K562 (cell line): ENCODE measurements around the gene FGR. TPM values are rescaled to one million over a fixed set of nuclear protein-coding genes. Genes with fewer than 3 reads are reported as not detected.
A peak's percentile ranks its signal among the peaks of the same experiment; 100 is the strongest.

ENCODE experiments used
- CTBP1 ChIP-seq: fragments of 450-650 bp; IDR thresholded peaks from 2 replicates; pipeline ENCODE4 v1.6.1; 2016; ENCODE audit warnings: borderline replicate concordance
- HIVEP1 ChIP-seq: fragments of 250-450 bp; sonication (Bioruptor Pico); IDR thresholded peaks from 2 replicates; pipeline ENCODE4 v1.4.0; 2020; ENCODE audit warnings: mild to moderate bottlenecking
- HMG20B ChIP-seq: fragments of 250-450 bp; sonication (Bioruptor Pico); IDR thresholded peaks from 2 replicates; pipeline ENCODE4 v1.5.0; 2021; ENCODE audit warnings: mild to moderate bottlenecking
- KAT7 ChIP-seq: sonication (generic); formaldehyde crosslinking; IDR thresholded peaks from 2 replicates; pipeline ENCODE4 v1.8.0; 2022; ENCODE audit warnings: missing genetic modification reagents, mild to moderate bottlenecking, borderline replicate concordance
- KDM1A ChIP-seq, 2 experiments: fragments of 450-650 bp; IDR thresholded peaks; 2 replicates each; pipeline ENCODE4 v1.6.1; 2016; ENCODE audit warnings: mild to moderate bottlenecking in 2 of 2
- MECOM ChIP-seq: fragments of 250-450 bp; sonication (Bioruptor Pico); IDR thresholded peaks from 2 replicates; pipeline ENCODE4 v1.8.0; 2022; ENCODE audit warnings: inconsistent platforms
- NBN ChIP-seq: fragments of 450-650 bp; IDR thresholded peaks from 2 replicates; pipeline ENCODE4 v1.6.1; 2016; ENCODE audit warnings: low read depth, mild to moderate bottlenecking
- POLR2AphosphoS5 ChIP-seq: IDR thresholded peaks from 2 replicates; pipeline ENCODE4 v1.6.1; 2011; ENCODE audit warnings: mild to moderate bottlenecking, low read depth, low read length, moderate library complexity; ENCODE audit not compliant: control insufficient read depth, insufficient read depth
- RBM14 ChIP-seq: fragments of 200-400 bp; formaldehyde crosslinking; IDR thresholded peaks from 2 replicates; pipeline ENCODE4 v1.6.1; 2018; ENCODE audit warnings: low read depth, mild to moderate bottlenecking, low read length, moderate library complexity, borderline replicate concordance; ENCODE audit not compliant: insufficient read depth
- SIN3B ChIP-seq: fragments of 450-650 bp; IDR thresholded peaks from 2 replicates; pipeline ENCODE4 v1.6.1; 2017; ENCODE audit warnings: low read depth, mild to moderate bottlenecking, moderate library complexity
- SP1 ChIP-seq: sonication (generic); formaldehyde crosslinking; IDR thresholded peaks from 2 replicates; pipeline ENCODE4 v1.8.1; 2022; ENCODE audit warnings: mild to moderate bottlenecking, missing genetic modification reagents
- TBL1XR1 ChIP-seq, 2 experiments: IDR thresholded peaks; 2 replicates each; pipeline ENCODE4 v1.6.1; 2012; ENCODE audit warnings: improper control_type of control experiment in 2 of 2, low read length in 2 of 2, mild to moderate bottlenecking in 1 of 2
- TRIM24 ChIP-seq, 2 experiments: fragments of 450-650 bp; IDR thresholded peaks; 2 replicates each; pipeline ENCODE4 v1.6.1; 2016
- ZBTB11 ChIP-seq, 3 experiments: fragments of 200-800 bp in 1 of 3; fragments of 250-450 bp in 1 of 3; fragments of 450-650 bp in 1 of 3; sonication (Bioruptor Pico) in 1 of 3; sonication (Bioruptor generic) in 1 of 3; formaldehyde crosslinking in 1 of 3; IDR thresholded peaks; 2 replicates each; pipeline versions ENCODE4 v1.6.1 to v1.8.0; 2016 to 2022; ENCODE audit warnings: mild to moderate bottlenecking in 2 of 3, missing genetic modification characterization in 2 of 3, missing compliant biosample characterization in 1 of 3, moderate library complexity in 1 of 3
- ZNF3 ChIP-seq: fragments of 250-450 bp; sonication (Bioruptor Pico); IDR thresholded peaks from 2 replicates; pipeline ENCODE4 v1.5.0; 2021; ENCODE audit warnings: mild to moderate bottlenecking, moderate library complexity
- ZNF584 ChIP-seq: fragments of 200-800 bp; sonication (Bioruptor generic); IDR thresholded peaks from 2 replicates; pipeline ENCODE4 v1.6.1; 2016; ENCODE audit warnings: low read depth, mild to moderate bottlenecking, missing genetic modification characterization, missing compliant biosample characterization
- ZNF717 ChIP-seq: fragments of 250-450 bp; sonication (Bioruptor Pico); IDR thresholded peaks from 2 replicates; pipeline ENCODE4 v1.5.0; 2021
- polyA plus RNA-seq, 8 experiments: library from polyadenylated mRNA; depleted of rRNA in 4 of 8; stranded (reverse) in 5 of 8; unstranded in 3 of 8; fragments of >200 nt; fragmentation: Nextera tagmentation in 2 of 8; fragmentation: Illumina TruSeq in 1 of 8; extraction: Ambion mirVana in 2 of 8; extraction: Trizol in 1 of 8; gene quantifications; 2 replicates each; pipeline versions ENCODE4 v1.2.1 to v1.2.3, GENCODE V29; 2011 to 2014; ENCODE audit warnings: inconsistent platforms in 1 of 8, missing spikeins in 1 of 8
- total RNA-seq, 7 experiments: library from RNA; depleted of rRNA in 6 of 7; stranded (reverse); fragments of >200 nt in 6 of 7; fragmentation: Illumina TruSeq in 2 of 7; extraction: Trizol in 2 of 7; gene quantifications; 2 replicates each; pipeline versions ENCODE4 v1.2.1 to v1.2.3, GENCODE V29; 2011 to 2021; ENCODE audit warnings: low replicate concordance in 1 of 7
- TF ChIP-seq, protein P1 (sequence below): fragments of 450-650 bp; IDR thresholded peaks from 2 replicates; pipeline ENCODE4 v1.7.0; 2016; ENCODE audit warnings: borderline replicate concordance
- TF ChIP-seq, protein P2 (sequence below), 3 experiments: IDR thresholded peaks in 2 of 3; conservative IDR thresholded peaks in 1 of 3; 2 replicates each; pipeline ENCODE4 v1.5.1; 2011 to 2012; ENCODE audit warnings: low read length in 3 of 3, mild to moderate bottlenecking in 3 of 3, control low read depth in 2 of 3, improper control_type of control experiment in 1 of 3, inconsistent platforms in 1 of 3, low read depth in 1 of 3, mixed read lengths in 1 of 3, moderate library complexity in 1 of 3; ENCODE audit not compliant: insufficient read depth in 2 of 3

The FGR gene
- total and polyA plus RNA-seq, 9 of the 15 experiments (the other 6 are each of a cell fraction or from before 2014, with no cell fraction given): 0.04 to 0.11 TPM; not detected in 7

DNA sequence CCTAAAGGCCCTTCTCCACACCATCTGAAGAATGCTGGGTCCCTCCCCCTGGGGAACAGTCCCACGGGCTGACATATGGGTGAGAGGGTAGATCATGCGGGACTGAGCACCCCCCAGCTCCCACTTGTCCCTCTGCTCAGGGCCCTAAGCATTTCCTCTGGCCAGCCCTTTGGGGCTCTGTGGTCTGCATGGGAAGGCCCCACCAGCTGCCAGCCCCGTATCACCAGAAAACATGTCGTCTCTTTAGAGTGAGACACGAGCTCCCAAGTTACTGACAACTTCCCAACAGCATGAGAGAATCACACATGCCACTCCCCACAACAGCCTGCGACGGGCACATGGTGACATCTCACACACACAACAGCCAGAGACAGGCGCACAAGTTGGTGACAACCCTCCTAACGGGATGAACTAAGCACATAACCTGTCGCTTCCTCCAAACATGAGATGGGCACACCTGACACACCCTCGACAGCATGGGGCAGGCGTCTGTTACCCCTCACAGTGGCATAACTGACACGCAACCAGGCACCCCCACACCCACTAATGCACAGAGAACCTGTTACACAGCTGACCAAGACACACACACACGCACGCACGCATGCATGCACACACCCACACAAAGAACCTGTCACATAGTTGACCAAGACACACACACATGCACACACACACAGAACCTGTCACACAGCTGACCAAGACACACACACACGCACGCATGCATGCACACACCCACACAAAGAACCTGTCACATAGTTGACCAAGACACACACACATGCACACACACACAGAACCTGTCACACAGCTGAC, 72.2 kb downstream of the FGR start (continued):
- TF ChIP-seq ZBTB11 (CRISPR knock-in tag; IDR thresholded peaks at IDR 0.05) (no peak), RBM14 (no peak), ZNF717 (CRISPR knock-in tag) (no peak), CTBP1 (no peak), NBN (no peak), SP1 (0 out of 2 replicates have a peak, but pooled peaks have one; percentile 15), KAT7 (0 out of 2 replicates have a peak, but pooled peaks have one; percentile 37), POLR2AphosphoS5 (no peak), ZNF584 (no peak), KDM1A (IDR thresholded peaks at IDR 0.05) (no peak), ZNF3 (no peak), TRIM24 (IDR thresholded peaks at IDR 0.05) (no peak), TBL1XR1 (IDR thresholded peaks at IDR 0.05; ENCODE audit: low read length in 2 of 2) (no peak), HMG20B (no peak), MECOM (no peak), HIVEP1 (CRISPR knock-in tag) (no peak), SIN3B (no peak)
- TF ChIP-seq, protein P1, sequence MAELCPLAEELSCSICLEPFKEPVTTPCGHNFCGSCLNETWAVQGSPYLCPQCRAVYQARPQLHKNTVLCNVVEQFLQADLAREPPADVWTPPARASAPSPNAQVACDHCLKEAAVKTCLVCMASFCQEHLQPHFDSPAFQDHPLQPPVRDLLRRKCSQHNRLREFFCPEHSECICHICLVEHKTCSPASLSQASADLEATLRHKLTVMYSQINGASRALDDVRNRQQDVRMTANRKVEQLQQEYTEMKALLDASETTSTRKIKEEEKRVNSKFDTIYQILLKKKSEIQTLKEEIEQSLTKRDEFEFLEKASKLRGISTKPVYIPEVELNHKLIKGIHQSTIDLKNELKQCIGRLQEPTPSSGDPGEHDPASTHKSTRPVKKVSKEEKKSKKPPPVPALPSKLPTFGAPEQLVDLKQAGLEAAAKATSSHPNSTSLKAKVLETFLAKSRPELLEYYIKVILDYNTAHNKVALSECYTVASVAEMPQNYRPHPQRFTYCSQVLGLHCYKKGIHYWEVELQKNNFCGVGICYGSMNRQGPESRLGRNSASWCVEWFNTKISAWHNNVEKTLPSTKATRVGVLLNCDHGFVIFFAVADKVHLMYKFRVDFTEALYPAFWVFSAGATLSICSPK: no peak
- TF ChIP-seq, protein P2, sequence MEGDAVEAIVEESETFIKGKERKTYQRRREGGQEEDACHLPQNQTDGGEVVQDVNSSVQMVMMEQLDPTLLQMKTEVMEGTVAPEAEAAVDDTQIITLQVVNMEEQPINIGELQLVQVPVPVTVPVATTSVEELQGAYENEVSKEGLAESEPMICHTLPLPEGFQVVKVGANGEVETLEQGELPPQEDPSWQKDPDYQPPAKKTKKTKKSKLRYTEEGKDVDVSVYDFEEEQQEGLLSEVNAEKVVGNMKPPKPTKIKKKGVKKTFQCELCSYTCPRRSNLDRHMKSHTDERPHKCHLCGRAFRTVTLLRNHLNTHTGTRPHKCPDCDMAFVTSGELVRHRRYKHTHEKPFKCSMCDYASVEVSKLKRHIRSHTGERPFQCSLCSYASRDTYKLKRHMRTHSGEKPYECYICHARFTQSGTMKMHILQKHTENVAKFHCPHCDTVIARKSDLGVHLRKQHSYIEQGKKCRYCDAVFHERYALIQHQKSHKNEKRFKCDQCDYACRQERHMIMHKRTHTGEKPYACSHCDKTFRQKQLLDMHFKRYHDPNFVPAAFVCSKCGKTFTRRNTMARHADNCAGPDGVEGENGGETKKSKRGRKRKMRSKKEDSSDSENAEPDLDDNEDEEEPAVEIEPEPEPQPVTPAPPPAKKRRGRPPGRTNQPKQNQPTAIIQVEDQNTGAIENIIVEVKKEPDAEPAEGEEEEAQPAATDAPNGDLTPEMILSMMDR (IDR thresholded peaks at IDR 0.05 in 2 of 3, conservative IDR thresholded peaks at IDR 0.05 in 1 of 3; ENCODE audit: insufficient read depth in 2 of 3, low read depth in 1 of 3, low read length in 3 of 3): no peak
